Cardiac fibroblast (primary cell): ENCODE data around the gene COL5A2.

Source experiments
- DNase-seq, 2 donors: peaks; one replicate each; pipeline versions ENCODE4 v3.0.0 to v3.0.0-alpha.2; 2010; ENCODE audit warnings: low read depth in 2 of 2
- H3K4me3 ChIP-seq, 2 donors: replicated peaks in 1 of 2; 1 replicate in 1 of 2; 2 replicates in 1 of 2; pipeline ENCODE4 v1.5.1; 2011; ENCODE audit warnings: low read depth in 2 of 2, low read length in 2 of 2, mild to moderate bottlenecking in 2 of 2, moderate library complexity in 1 of 2
- CTCF ChIP-seq: IDR thresholded peaks from one replicate; pipeline ENCODE4 v1.5.1; 2011; ENCODE audit warnings: low read depth, mild to moderate bottlenecking, low read length, inconsistent platforms

COL5A2 gene

GRCh38 chr2:189076120-189076519, 103.4 kb downstream of the COL5A2 start:
- no peak overlapping the region for H3K4me3 ChIP-seq
- DNase-seq = no peak
- no peak for TF ChIP-seq CTCF

GRCh38 chr2:189074506-189074905, 105.1 kb downstream of the COL5A2 start:
- H3K4me3 ChIP-seq = no peak overlapping the region
- no peak for TF ChIP-seq CTCF
- DNase-seq = no peak

- TF ChIP-seq CTCF = no peak
- no peak for DNase-seq
- no peak overlapping the region for H3K4me3 ChIP-seq
These were observed 107.5 kb downstream of the COL5A2 start for GRCh38 chr2:189072036-189072435.

- no peak for DNase-seq
- H3K4me3 ChIP-seq = no peak overlapping the region
- no peak for TF ChIP-seq CTCF
These were observed 109.5 kb downstream of the COL5A2 start for GRCh38 chr2:189069855-189070619.

GRCh38 chr2:189066037-189066436, 113.5 kb downstream of the COL5A2 start:
- no peak for TF ChIP-seq CTCF
- H3K4me3 ChIP-seq = no peak overlapping the region
- peak in 1 of 2 donors; percentile 21 for DNase-seq

GRCh38 chr2:189060096-189060642, 119.4 kb downstream of the COL5A2 start:
- no peak for TF ChIP-seq CTCF
- peak in 1 of 2 donors; percentile 29 for DNase-seq
- H3K4me3 ChIP-seq = no peak overlapping the region

- DNase-seq = no peak
- TF ChIP-seq CTCF = no peak
These were observed 122.2 kb downstream of the COL5A2 start for GRCh38 chr2:189057316-189057715.

More at GRCh38 chr2:189057316-189057715, 122.2 kb downstream of the COL5A2 start:
- H3K4me3 ChIP-seq = no peak overlapping the region
